Ovary (tissue), 9 donors: ENCODE measurements around the gene ZSWIM8. TPM values are rescaled to one million over a fixed set of nuclear protein-coding genes. Genes with fewer than 3 reads are reported as not detected.
"Not testable (repeated sequence)": the region's sequence is repeated elsewhere in the genome, so short reads cannot be mapped to it uniquely, and the experiment has no call there.

Experiments used
- DNase-seq, 5 donors: peaks; one replicate each; pipeline ENCODE4 v3.0.0-alpha.2; 2019 to 2020
- H3K27ac ChIP-seq, 2 donors: fragments of 200-600 bp; one replicate each; pipeline versions ENCODE4 v1.5.1 to v1.8.0; 2019 to 2022
- H3K27me3 ChIP-seq: fragments of 200-600 bp; one replicate; pipeline ENCODE4 v1.8.0; 2022
- H3K36me3 ChIP-seq: fragments of 200-600 bp; sonication (generic); one replicate; pipeline ENCODE4 v1.5.1; 2019
- H3K4me1 ChIP-seq: one replicate; pipeline ENCODE4 v1.8.1; 2013; ENCODE audit warnings: mild to moderate bottlenecking, moderate library complexity; ENCODE audit not compliant: insufficient read depth
- H3K4me3 ChIP-seq: fragments of 200-600 bp; sonication (generic); one replicate; pipeline ENCODE4 v1.5.1; 2017
- H3K9me3 ChIP-seq, 2 donors: fragments of 200-600 bp in 1 of 2; sonication (generic) in 1 of 2; one replicate each; pipeline versions ENCODE4 v1.5.1 to v1.8.1; 2013 to 2019; ENCODE audit warnings: mild to moderate bottlenecking in 1 of 2, moderate library complexity in 1 of 2
- CTCF ChIP-seq, 3 donors: fragments of 450-650 bp in 2 of 3; fragments of 200-600 bp in 1 of 3; IDR thresholded peaks; one replicate each; pipeline versions ENCODE4 v1.5.1 to v1.8.0; 2016 to 2022; ENCODE audit warnings: antibody characterized with exemption in 3 of 3, mild to moderate bottlenecking in 1 of 3
- EP300 ChIP-seq: sonication (generic); formaldehyde crosslinking; IDR thresholded peaks from one replicate; pipeline ENCODE4 v1.6.1; 2017; ENCODE audit warnings: antibody characterized with exemption
- POLR2A ChIP-seq: fragments of 450-650 bp; IDR thresholded peaks from one replicate; pipeline ENCODE4 v1.6.1; 2017; ENCODE audit warnings: antibody characterized with exemption, mild to moderate bottlenecking, moderate library complexity
- WGBS, 3 donors: extraction: QIAGEN DNeasy Blood & Tissue Kit in 1 of 3; methylation state at CpG; one replicate each; pipeline versions ENCODE4 v1.1.5 to v1.1.7; 2013 to 2017; 5-methylcytosine and 5-hydroxymethylcytosine counted together
- intact Hi-C, 4 donors: fragments of 100-400 bp; cut with DNase I; formaldehyde crosslinking; loops; one replicate each; pipeline versions ENCODE4 v1.11.0 to v1.15.1; 2022 to 2023
- polyA plus RNA-seq, 2 donors: library from polyadenylated mRNA; stranded (reverse); fragments of 200-250 nt in 1 of 2; fragments of 350-450 nt in 1 of 2; fragmentation: Illumina TruSeq in 1 of 2; extraction: RNeasy Lipid Tissue Mini Kit (QIAGEN cat#74804) in 1 of 2; gene quantifications; one replicate each; pipeline ENCODE4 v1.2.3, GENCODE V29; 2013 to 2014
- total RNA-seq, 7 donors: library from RNA; depleted of rRNA in 2 of 7; stranded (reverse); fragments of >200 nt in 2 of 7; fragmentation: NEBNext Ultra II Directional in 3 of 7; extraction: Animal tissue kit (Norgen Biotek cat#: 25700) in 3 of 7; gene quantifications; one replicate each; pipeline versions ENCODE4 v1.1.0 to v1.2.4, GENCODE V29; 2016 to 2023
- donor health status: DM: no; HTN: no; CAD: no; lungs with moderate emphysema.
- donor health status: DM: no; HTN: no; CAD: no.
- donor health status: Bipolar disorder and iron deficiency.
- donor health status: DM: yes; HTN: yes; CAD: no.
- donor health status: DM: no; HTN: no; CAD: no.
- donor health status: DM: yes; HTN: yes; CAD: no.

The ZSWIM8 gene
- total and polyA plus RNA-seq, 9 donors: 42.7 to 90.7 (median 69.3) TPM

DNA sequence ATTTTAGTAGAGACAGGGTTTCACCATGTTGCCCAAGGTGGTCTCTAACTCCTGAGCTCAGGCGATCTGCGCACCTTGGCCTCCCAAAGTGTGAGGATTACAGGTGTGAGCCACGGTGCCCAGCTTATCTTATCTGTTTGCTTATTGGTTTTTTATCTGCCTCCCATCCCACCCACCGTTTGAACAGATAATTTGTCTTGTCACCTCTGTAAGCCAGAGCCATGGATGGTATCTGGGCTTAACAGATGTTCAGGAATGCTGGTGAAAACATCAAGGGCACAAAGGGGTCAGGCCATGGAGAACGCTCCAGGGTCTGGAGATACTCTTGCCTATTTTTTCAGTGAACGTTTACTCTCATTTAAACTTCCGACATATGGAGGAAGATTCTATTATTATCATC lies 38.0 kb downstream of the ZSWIM8 start:
- H3K4me1 ChIP-seq: no peaks in the 10 kb centered on the region
- 68 to 74% (median 71%) methylated on average over 7 of the region's 7 CpGs for WGBS, 3 donors
- DNase-seq: no peak
- H3K36me3 ChIP-seq: no peaks in the 10 kb centered on the region
- TF ChIP-seq EP300: no peak
- TF ChIP-seq POLR2A: no peak
- TF ChIP-seq CTCF (IDR thresholded peaks at IDR 0.05): no peak
- intact Hi-C loops: no loop called here
- no peaks in the 10 kb centered on the region for H3K27me3 ChIP-seq
- no peak overlapping the region for H3K27ac ChIP-seq
- no peaks in the 10 kb centered on the region for H3K9me3 ChIP-seq
- H3K4me3 ChIP-seq: no peak overlapping the region

- WGBS, 3 donors: 96 to 97% (median 96%) methylated on average over 14 of the region's 14 CpGs
- no peak for DNase-seq
- Histone ChIP-seq H3K4me1 (no peaks in the 10 kb centered on the region), H3K9me3 (no peaks in the 10 kb centered on the region), H3K27me3 (no peaks in the 10 kb centered on the region), H3K4me3 (no peak overlapping the region), H3K27ac (no peak overlapping the region), H3K36me3 (no peaks in the 10 kb centered on the region)
- TF ChIP-seq EP300 (no peak), CTCF (IDR thresholded peaks at IDR 0.05) (no peak), POLR2A (no peak)
- intact Hi-C loops: no loop called here
Measured at GRCh38 chr10:73824146-73824725, 38.8 kb downstream of the ZSWIM8 start.

- no peaks in the 10 kb centered on the region for H3K4me1 ChIP-seq
- H3K27me3 ChIP-seq: no peaks in the 10 kb centered on the region
- H3K9me3 ChIP-seq: no peaks in the 10 kb centered on the region
- H3K27ac ChIP-seq: no peak overlapping the region
- intact Hi-C loops: no loop called here
- 86 to 89% (median 87%) methylated on average over 19 of the region's 19 CpGs for WGBS, 3 donors
- no peak for DNase-seq
- TF ChIP-seq POLR2A: no peak
- no peak for TF ChIP-seq CTCF (IDR thresholded peaks at IDR 0.05)
- TF ChIP-seq EP300: no peak
- H3K4me3 ChIP-seq: no peak overlapping the region
- no peaks in the 10 kb centered on the region for H3K36me3 ChIP-seq
Measured at GRCh38 chr10:73827346-73828089, 42.1 kb downstream of the ZSWIM8 start.

DNA sequence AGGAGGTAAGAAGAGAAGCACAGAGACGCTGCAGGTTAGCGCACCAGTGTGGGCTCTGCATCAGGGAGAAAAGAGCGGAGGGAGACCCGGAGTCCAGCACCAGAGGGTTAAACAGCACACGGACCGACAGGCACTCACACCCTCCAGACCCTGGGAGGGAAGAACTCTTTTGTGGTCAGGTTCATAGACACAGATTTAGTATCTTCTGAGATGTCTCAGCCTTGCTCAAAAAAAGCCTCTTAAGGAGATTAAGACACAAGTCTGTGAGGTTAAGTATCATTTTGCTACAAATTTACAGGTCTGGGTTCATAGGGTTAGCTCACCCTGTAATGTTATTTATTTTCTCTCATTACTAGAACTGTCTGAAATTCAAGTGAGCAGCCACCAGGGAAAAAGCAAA lies 42.8 kb downstream of the ZSWIM8 start:
- WGBS, 3 donors: 69 to 75% (median 74%) methylated on average over 6 of the region's 6 CpGs
- no peak overlapping the region for H3K27ac ChIP-seq
- H3K4me1 ChIP-seq: no peaks in the 10 kb centered on the region
- no peak for TF ChIP-seq POLR2A
- no peak for TF ChIP-seq CTCF (IDR thresholded peaks at IDR 0.05)
- TF ChIP-seq EP300: no peak
- H3K4me3 ChIP-seq: no peak overlapping the region
- intact Hi-C loops: no loop called here
- DNase-seq: no peak
- H3K27me3 ChIP-seq: no peaks in the 10 kb centered on the region
- H3K9me3 ChIP-seq: no peaks in the 10 kb centered on the region
- H3K36me3 ChIP-seq: no peaks in the 10 kb centered on the region

GRCh38 chr10:73829090-73829489 lies 43.7 kb downstream of the ZSWIM8 start:
- WGBS, 3 donors: 89 to 95% (median 89%) methylated on average over 7 of the region's 7 CpGs

More at GRCh38 chr10:73829090-73829489, 43.7 kb downstream of the ZSWIM8 start:
- H3K27ac ChIP-seq, H3K27me3 ChIP-seq, intact Hi-C loops, H3K9me3 ChIP-seq, DNase-seq, H3K4me3 ChIP-seq, H3K36me3 ChIP-seq, H3K4me1 ChIP-seq: not testable (repeated sequence)
